PC-9 (cell line): ENCODE measurements around the gene ARHGAP42.
"Not testable (repeated sequence)": the region's sequence is repeated elsewhere in the genome, so short reads cannot be mapped to it uniquely, and the experiment has no call there.

Experiments
- CTCF ChIP-seq: fragments of 200-600 bp; sonication (generic); conservative IDR thresholded peaks from 2 replicates; pipeline ENCODE4 v1.6.1; 2017; ENCODE audit warnings: mixed run types, antibody characterized with exemption, mild to moderate bottlenecking, moderate library complexity
- EZH2 ChIP-seq: fragments of 200-600 bp; sonication (generic); IDR thresholded peaks from 2 replicates; pipeline ENCODE4 v1.8.0; 2017; ENCODE audit warnings: antibody characterized with exemption, low read depth

- TF ChIP-seq CTCF, EZH2: not testable (repeated sequence)
Measured at GRCh38 chr11:100901471-100901870, 214.4 kb downstream of the ARHGAP42 start.
